Measurements from ENCODE around the gene HMX3.
"Not testable (repeated sequence)": the region's sequence is repeated elsewhere in the genome, so short reads cannot be mapped to it uniquely, and the experiment has no call there.

The HMX3 gene

GRCh38 chr10:123165445-123166072 lies 29.8 kb downstream of the HMX3 start:
- no peak for DNase-seq (ENCODE audit: low read depth)
- no peak overlapping the region for H3K4me3 ChIP-seq (ENCODE audit: low read length)
- no peak for TF ChIP-seq CTCF (conservative IDR thresholded peaks at IDR 0.05; ENCODE audit: low read length)

- no peak overlapping the region for H3K4me3 ChIP-seq (ENCODE audit: low read length)
- no peak for DNase-seq (ENCODE audit: low read depth)
- no peak for TF ChIP-seq CTCF (conservative IDR thresholded peaks at IDR 0.05; ENCODE audit: low read length)
These were observed 30.8 kb downstream of the HMX3 start for GRCh38 chr10:123166618-123167017.

GRCh38 chr10:123170961-123171360 lies 35.2 kb downstream of the HMX3 start:
- H3K4me3 ChIP-seq (ENCODE audit: low read length), result no peak overlapping the region
- TF ChIP-seq CTCF (conservative IDR thresholded peaks at IDR 0.05; ENCODE audit: low read length), result no peak

GRCh38 chr10:123171616-123172015 lies 35.8 kb downstream of the HMX3 start:
- not testable (repeated sequence) for DNase-seq (ENCODE audit: low read depth)

More at GRCh38 chr10:123170961-123171360, 35.2 kb downstream of the HMX3 start:
- no peak for DNase-seq (ENCODE audit: low read depth)

GRCh38 chr10:123175389-123176387 lies 39.9 kb downstream of the HMX3 start:
- H3K4me3 ChIP-seq (ENCODE audit: low read length), result no peak overlapping the region
- no peak for TF ChIP-seq CTCF (conservative IDR thresholded peaks at IDR 0.05; ENCODE audit: low read length)
- DNase-seq (ENCODE audit: low read depth), result no peak

More at GRCh38 chr10:123171616-123172015, 35.8 kb downstream of the HMX3 start:
- not testable (repeated sequence) for H3K4me3 ChIP-seq (ENCODE audit: low read length)

- DNase-seq (ENCODE audit: low read depth); H3K4me3 ChIP-seq (ENCODE audit: low read length): not testable (repeated sequence)
These were observed 42.6 kb downstream of the HMX3 start for GRCh38 chr10:123178390-123178789.

- DNase-seq (ENCODE audit: low read depth), result no peak
- H3K4me3 ChIP-seq (ENCODE audit: low read length), result no peak overlapping the region
- no peak for TF ChIP-seq CTCF (conservative IDR thresholded peaks at IDR 0.05; ENCODE audit: low read length)
These were observed 44.6 kb downstream of the HMX3 start for GRCh38 chr10:123180101-123181090.

Data from AG10803 (cell line).